Measurements from ENCODE around the gene GCM1.
"Not testable (repeated sequence)": the region's sequence is repeated elsewhere in the genome, so short reads cannot be mapped to it uniquely, and the experiment has no call there.

The GCM1 gene

GRCh38 chr6:53148684-53149083, at the start of gene GCM1:
Gene GCM1 (minus strand): TSS chr6:53148841. CDS start chr6:53145632, 3,209 bp downstream.
- no peak for DNase-seq

GRCh38 chr6:53197553-53197952, 48.9 kb upstream of the GCM1 start:
- no peak for DNase-seq

- no peak for DNase-seq
Observed at GRCh38 chr6:53195048-53195447, 46.4 kb upstream of the GCM1 start.

GRCh38 chr6:53192682-53193188, 44.1 kb upstream of the GCM1 start:
- DNase-seq: no peak

GRCh38 chr6:53189554-53189953, 40.9 kb upstream of the GCM1 start:
- DNase-seq: no peak

- DNase-seq: no peak
Observed at GRCh38 chr6:53188833-53189232, 40.2 kb upstream of the GCM1 start.

- DNase-seq: no peak
Observed at GRCh38 chr6:53180678-53181077, 32.0 kb upstream of the GCM1 start.

GRCh38 chr6:53179961-53180651, 31.5 kb upstream of the GCM1 start:
- DNase-seq: peak; percentile 5

GRCh38 chr6:53178837-53179432, 30.3 kb upstream of the GCM1 start:
- DNase-seq: peak; percentile 9

- DNase-seq: no peak
Observed at GRCh38 chr6:53175027-53175426, 26.4 kb upstream of the GCM1 start.

GRCh38 chr6:53172468-53172803, 23.8 kb upstream of the GCM1 start:
- no peak for DNase-seq

GRCh38 chr6:53171605-53172467, 23.2 kb upstream of the GCM1 start:
- DNase-seq: peak; percentile 92

GRCh38 chr6:53168516-53169267, 20.1 kb upstream of the GCM1 start:
- DNase-seq: no peak

GRCh38 chr6:53165293-53165692, 16.7 kb upstream of the GCM1 start:
- no peak for DNase-seq

GRCh38 chr6:53162606-53163005, 14.0 kb upstream of the GCM1 start:
- peak; percentile 10 for DNase-seq

GRCh38 chr6:53161481-53162009, 12.9 kb upstream of the GCM1 start:
- DNase-seq: no peak

GRCh38 chr6:53159558-53159957, 10.9 kb upstream of the GCM1 start:
- no peak for DNase-seq

- DNase-seq: not testable (repeated sequence)
Observed at GRCh38 chr6:53158076-53158475, 9.4 kb upstream of the GCM1 start.

- DNase-seq: not testable (repeated sequence)
Observed at GRCh38 chr6:53155279-53155678, 6.6 kb upstream of the GCM1 start.

- DNase-seq: no peak
Observed at GRCh38 chr6:53154794-53155193, 6.2 kb upstream of the GCM1 start.

GRCh38 chr6:53154071-53154470, 5.4 kb upstream of the GCM1 start:
- no peak for DNase-seq

- DNase-seq: no peak
Observed at GRCh38 chr6:53152576-53152975, 3.9 kb upstream of the GCM1 start.

GRCh38 chr6:53151676-53152075, 3.0 kb upstream of the GCM1 start:
- DNase-seq: peak; percentile 28
